Stimulated activated CD4-positive, alpha-beta T cell treated with anti-CD3 and anti-CD28 coated beads, TNF-alpha, amount 100 ng/mL, for 48 hours (primary cell): ENCODE measurements around the gene PTCH1.

Source experiments
- DNase-seq, 3 donors: peaks; one replicate each; pipeline ENCODE4 v3.0.0-alpha.2; 2020; ENCODE audit warnings: low read depth in 3 of 3

PTCH1 gene

DNA sequence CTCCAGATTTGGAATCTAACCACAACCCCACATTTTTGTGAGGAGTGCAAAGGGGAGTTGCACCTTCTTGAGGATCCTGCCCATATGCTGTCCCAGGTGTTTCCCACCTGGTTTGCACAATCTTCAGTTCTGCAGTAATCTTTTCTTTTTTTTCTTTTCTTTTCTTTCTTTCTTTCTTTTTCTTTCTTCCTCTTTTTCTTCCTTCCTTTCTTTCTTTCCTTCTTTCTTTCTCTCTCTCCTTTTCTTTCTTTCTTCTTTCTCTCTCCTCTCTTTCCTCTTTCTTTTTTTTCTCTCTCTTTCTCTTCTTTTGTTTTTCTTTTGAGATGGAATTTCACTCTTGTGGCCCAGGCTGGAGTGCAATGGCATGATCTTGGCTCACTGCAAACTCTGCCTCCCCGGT is 109.2 kb downstream of the PTCH1 start:
- DNase-seq: no peak

- no peak for DNase-seq
Measured at GRCh38 chr9:95406121-95406520, 110.7 kb downstream of the PTCH1 start.

DNA sequence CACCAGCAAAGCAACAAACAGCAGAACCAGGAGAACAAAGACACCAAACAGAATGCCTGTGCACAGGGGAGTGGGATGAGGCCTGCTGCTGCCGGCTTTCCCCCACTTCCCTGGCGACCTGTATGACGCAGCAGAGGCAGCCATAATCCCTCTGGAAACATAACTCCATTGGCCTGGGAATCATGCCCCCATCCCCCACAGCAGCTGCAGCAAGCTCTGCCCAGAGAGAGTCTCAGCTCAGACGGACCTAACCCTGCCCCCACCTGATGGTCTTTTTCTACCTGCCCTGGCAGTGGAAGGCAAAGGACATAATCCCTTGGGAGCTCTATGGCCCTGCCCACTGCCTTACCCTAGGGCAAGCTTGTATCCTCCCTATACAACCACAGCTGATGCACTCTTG is 117.5 kb downstream of the PTCH1 start:
- DNase-seq: no peak
